Measurements from ENCODE around the gene HNMT.

DNA sequence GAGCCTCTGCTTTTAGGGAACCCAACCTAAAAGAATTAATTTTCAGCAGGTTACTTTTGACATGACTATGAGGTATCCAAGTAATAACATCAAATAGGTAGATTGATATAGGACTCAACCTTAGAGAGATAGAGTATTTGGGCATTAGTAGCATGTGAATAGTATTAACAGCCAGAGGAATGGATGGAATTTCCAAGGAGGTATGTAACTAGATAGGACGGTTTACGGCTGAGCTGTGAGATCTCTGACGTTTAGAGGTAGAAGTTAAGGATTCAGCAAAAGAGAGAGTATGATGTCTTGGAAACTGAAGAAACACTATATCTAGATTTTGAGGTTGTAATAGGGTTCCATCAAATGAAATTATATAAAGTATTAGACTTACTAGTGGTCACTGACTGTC, 70.3 kb downstream of the HNMT start:
- TF ChIP-seq EZH2 (IDR thresholded peaks at IDR 0.05; ENCODE audit: borderline replicate concordance, insufficient read depth, low read depth, low read length, poor library complexity, severe bottlenecking): no peak
- TF ChIP-seq, protein P1, sequence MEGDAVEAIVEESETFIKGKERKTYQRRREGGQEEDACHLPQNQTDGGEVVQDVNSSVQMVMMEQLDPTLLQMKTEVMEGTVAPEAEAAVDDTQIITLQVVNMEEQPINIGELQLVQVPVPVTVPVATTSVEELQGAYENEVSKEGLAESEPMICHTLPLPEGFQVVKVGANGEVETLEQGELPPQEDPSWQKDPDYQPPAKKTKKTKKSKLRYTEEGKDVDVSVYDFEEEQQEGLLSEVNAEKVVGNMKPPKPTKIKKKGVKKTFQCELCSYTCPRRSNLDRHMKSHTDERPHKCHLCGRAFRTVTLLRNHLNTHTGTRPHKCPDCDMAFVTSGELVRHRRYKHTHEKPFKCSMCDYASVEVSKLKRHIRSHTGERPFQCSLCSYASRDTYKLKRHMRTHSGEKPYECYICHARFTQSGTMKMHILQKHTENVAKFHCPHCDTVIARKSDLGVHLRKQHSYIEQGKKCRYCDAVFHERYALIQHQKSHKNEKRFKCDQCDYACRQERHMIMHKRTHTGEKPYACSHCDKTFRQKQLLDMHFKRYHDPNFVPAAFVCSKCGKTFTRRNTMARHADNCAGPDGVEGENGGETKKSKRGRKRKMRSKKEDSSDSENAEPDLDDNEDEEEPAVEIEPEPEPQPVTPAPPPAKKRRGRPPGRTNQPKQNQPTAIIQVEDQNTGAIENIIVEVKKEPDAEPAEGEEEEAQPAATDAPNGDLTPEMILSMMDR (IDR thresholded peaks at IDR 0.05): no peak

All from B cell (primary cell).